Endothelial cell of umbilical vein (primary cell): ENCODE results near the gene LYPD4.

Source experiments
- CTCF ChIP-seq, 2 donors: IDR thresholded peaks; 1 replicate in 1 of 2; 2 replicates in 1 of 2; pipeline ENCODE4 v1.5.1; 2011; ENCODE audit warnings: low read length in 2 of 2, mild to moderate bottlenecking in 2 of 2, moderate library complexity in 2 of 2, control low read depth in 1 of 2, inconsistent platforms in 1 of 2, low read depth in 1 of 2; ENCODE audit not compliant: insufficient read depth in 1 of 2; ENCODE audit errors: extremely low read depth in 1 of 2
- MAX ChIP-seq: IDR thresholded peaks from 2 replicates; pipeline ENCODE4 v1.6.1; 2011; ENCODE audit not compliant: insufficient read depth, insufficient read length

- TF ChIP-seq CTCF (IDR thresholded peaks at IDR 0.05; ENCODE audit: extremely low read depth in 1 of 2, insufficient read depth in 1 of 2, low read depth in 1 of 2, low read length in 2 of 2) = no peak
- no peak for TF ChIP-seq MAX
These were observed 42.6 kb upstream of the LYPD4 start for GRCh38 chr19:41886761-41887710.
